GM21367 (cell line): Measurements from ENCODE around the gene SMG9.

Experiments used
- ATAC-seq: cut with Tn5 transposase; IDR thresholded peaks from one replicate; pipeline ENCODE4 v1.9.1; 2021; ENCODE audit not compliant: unreplicated experiment

Gene SMG9

DNA sequence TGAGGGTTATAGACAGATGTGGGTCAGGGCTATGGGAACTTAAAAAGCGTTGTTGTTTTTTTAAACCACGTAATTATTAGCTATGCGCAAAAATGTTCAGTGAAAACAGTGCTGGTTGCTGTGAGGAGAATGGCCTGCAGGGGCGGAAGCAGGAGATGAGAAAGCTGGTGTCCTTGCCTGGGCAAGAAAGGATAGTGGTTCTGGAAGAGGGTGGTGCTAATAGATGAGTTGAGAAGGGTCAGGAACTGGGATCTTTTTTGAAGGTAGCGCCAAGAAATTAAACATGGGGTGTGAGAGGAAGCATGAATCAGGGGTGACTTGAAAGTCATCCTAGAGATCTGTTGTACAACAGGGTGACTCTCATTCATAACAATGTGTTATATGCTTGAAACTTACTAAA lies 4.8 kb upstream of the SMG9 start:
- no peak for ATAC-seq

DNA sequence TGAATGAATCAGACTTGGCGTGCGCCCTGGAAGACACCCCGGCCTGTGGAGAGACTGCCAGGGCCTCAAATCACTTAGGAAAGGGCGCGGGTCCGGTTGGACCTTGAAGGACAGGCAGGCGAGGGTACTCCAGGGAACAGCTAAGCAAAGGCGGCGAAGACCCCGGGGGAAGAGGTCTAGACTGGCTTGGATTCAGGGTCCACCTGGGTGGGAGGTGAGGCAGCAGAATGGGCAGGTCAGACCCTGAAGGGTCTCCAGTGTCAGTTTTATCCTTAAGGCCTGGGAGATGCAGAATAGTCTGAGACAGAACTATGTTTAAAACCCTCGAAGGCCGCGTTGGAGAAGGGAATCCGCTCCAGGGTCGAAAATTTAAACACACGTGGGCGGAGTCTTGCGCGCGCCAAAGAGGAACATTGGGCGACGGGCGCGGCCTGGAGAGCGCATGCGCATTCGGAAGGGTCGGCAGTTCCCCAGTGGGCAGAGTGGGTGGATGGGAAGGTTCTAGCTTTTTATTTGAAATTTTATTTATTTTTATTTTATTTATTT lies 567 bp upstream of the SMG9 start:
- no peak for ATAC-seq

DNA sequence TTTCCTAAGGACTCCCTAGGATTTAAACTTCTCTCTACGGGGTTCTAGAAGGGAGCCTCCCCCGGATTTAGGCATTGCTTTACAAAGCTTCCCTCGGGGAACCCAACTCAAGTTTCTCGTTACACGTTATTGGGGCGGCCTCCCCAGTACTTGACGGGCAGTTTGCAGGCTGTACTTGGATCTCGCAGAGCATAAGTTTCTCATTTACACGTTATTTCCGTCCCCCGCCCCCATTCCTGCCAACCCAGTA lies 584 bp downstream of the SMG9 start:
- no peak for ATAC-seq

DNA sequence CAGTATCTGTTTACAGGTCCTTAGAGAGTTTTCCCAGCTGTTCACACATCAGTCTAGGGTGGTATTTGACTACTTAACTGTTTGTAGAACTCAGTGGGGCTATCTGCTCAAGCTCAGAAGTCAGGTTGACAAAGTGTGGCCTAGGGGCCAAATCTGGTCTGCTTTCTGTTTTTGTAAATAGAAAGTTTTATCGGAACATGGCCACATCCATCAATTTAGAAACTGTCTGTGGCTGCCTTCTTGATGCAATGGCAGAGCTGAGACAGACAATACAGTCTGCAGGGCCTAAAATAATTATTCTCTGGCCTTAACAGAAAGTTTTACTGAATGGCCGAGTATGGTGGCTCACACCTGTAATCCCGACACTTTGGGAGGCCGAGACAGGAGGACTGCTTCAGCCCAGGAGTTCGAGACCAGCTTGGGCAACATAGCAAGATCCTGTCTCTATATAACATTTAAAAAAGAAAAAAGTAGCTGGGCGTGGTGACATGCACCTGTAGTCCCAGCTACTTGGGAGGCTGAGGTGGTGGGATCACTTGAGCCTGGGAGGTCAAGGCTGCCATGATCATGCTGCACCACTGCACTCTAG lies 2.4 kb downstream of the SMG9 start:
- no peak for ATAC-seq

DNA sequence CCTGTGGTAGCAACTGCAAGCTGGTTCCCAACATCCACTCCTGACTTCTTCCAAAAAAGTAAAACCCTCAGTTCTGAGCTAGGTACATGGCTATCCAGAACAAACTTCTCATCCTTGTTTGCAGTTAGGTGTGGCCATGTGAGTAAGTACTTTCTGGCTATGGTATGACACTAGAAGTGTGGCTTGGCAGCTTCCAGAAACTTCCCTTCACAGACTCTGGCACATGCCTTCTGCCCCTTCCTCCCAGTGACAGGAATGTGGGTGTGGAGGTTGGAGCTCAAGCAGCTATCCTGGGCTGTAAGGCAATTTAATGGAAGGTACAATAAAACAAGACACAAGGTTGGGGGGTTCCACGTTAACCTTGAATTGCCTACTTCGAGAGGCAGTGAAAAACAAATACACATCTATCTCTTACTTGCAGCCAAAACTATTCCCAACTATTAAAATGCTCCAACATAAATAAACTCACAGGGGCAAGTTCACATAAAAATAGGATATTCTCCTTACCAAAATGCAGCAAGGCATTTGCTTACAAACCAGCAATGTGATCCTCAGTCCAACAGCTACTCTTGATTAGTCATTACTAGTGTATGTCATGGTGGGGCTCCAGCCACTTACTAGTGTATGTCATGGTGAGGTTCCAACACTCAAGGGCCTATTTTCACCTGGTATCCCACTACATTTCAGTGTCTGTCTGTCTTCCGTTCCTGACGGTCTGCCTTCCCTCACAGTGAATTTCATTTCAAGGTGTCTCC lies 3.1 kb downstream of the SMG9 start:
- no peak for ATAC-seq

DNA sequence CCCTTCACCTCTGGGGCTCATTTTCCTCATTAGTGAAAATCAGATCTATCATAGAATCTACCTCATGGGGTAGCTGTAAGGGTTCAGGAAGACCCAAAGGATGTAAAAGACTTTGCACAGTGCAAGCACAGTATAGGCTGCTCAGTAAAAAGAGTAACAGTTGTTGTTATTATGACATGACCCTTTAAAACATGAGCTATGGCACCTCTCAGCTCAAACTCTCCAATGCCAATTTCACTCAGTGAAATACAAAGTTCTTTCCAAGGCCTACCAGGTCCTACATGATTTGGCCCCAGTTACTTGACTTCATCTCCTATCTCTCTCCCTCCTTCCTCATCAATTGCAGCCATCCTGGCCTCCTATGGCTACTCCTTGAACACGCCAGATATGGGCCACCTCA lies 4.9 kb downstream of the SMG9 start:
- ATAC-seq: no peak

DNA sequence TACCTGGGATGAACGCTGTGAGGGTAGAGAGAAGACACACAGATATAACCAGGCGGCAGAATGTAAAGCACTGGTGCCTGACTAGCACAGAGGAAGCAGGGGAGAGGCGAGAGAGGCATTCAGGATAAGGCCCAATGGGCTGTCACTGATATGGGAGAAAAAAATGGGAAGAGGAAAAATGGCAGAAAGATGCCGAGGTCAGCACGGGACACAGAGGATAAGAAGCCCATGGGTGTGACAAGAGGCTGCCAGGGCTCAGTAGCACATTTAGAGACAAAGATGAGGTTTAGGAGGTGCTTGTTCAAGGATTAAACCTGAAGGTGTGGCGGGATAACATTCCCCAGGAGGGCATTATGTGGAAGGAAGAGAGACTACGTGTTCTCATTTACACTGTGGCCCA lies 5.6 kb downstream of the SMG9 start:
- no peak for ATAC-seq

DNA sequence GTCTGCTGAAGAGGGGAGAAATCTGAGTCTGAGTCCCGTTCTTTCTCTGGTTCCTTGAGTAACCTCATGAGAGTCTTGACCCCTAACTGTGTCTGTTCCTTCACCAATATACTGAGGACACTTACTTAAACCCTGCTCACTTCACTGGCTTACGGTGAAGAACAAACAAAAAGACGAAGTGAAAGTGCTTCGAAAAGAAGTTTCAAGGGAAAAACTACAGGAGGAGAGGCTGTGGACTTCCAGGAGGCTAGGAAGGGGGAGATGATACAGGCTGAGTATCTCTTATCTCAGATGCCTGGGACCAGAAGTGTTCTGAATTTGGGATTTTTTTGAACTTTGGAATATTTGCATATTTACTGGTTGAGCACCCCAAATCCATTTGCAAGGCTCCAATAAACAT lies 6.1 kb downstream of the SMG9 start:
- ATAC-seq: no peak

DNA sequence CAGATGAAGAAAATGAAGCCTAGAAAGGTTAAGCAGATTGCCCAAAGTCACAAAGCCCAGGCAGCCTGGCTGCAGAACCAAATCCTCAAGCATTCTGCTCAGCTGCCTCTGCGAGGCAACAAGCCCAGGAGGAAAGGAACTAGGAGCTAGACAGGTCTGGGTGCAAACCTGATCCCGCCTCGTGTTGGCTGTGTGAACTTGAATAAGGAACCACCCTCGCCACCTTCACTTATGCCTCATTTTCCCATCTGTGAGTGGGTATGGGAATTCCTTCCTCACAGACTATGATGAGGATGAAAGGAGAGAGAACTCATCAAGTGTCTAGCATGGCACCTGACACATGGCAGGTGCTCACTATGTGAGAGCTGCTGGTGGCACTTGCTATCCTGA lies 6.6 kb downstream of the SMG9 start:
- ATAC-seq: no peak

DNA sequence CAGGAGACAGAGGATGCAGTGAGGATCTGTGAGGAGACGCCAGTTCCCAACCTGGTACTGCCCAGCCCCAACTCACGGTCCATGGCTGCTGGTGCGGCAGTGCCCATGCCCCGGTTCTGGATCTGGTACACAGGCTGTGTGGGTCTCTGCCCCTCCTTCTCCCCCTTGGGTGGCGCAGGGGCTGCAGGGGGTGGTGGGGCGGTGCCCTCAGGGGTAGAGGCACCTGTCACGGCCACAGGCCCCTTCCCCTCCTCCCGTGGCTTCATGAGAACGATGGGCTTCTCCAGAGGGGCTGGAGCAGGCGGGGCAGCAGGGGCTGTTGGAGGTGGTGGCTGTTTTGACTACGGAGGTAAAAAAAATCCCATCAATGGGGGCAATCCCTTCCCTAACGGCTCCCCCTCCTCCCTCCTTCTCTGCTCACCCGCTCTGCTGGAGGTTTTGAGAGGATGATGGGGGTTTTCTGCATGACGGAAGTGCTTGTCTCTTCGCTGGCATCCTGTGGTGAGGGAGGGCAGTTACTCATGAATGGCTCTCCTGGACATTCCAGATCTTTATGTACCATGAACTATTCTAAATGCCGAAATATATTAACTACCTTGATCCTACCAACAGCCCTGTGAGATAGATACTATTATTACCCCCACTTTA lies 7.1 kb downstream of the SMG9 start:
- no peak for ATAC-seq

DNA sequence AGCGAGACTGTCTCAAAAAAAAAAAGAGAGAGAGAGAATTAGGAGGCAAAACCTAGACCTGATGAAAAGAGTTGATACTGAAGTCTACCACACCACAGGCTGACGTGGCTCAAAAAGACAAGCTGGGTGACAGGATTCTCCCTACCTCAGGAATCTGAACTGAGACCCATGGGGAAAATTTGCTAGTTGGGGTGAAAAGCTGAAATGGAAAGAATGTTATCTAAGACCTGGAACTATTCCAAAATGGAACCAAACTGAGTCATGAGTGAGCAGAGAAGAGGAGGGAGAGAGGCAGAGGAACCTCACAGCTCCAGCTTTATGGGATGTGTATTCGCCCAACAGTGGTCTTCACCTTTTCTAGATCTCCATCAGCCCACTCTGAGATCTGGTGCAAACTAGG lies 11.7 kb downstream of the SMG9 start:
- ATAC-seq: no peak

DNA sequence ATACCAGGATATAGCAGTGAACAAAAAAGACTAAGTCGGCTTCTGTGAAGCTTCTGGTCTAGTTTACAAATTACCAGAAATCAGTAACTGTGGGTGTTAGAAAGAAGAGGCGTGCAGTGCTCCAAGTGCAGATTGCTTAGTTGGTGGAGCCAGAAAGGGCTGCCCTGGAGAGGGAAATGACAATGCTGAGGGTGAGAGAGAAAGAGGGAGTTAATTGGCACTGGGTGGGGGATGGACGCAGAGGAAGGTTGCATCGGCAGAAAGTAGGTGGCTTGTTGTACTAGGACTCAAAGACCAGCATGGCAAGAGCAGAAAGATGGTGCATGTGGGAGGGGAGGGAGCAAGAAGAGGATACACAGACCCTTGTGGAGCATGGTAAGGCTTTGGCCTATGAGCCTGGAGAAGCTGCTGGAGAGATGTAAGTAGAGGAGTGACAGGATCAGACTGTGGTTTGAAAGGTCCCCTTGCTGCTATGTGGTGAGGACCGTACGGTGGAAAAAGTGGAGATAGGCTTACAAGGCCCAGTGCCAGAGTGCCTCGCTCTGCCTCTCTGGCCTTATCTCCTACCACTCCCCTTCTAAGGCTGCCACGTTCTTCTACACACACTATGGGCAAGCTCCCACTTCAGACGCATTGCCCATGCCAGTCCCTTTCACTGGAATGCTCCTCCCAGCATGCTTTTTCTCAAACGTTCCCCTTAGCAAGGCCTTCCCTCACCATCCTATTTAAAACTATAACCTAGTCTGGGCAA lies 13.5 kb downstream of the SMG9 start:
- ATAC-seq: no peak

DNA sequence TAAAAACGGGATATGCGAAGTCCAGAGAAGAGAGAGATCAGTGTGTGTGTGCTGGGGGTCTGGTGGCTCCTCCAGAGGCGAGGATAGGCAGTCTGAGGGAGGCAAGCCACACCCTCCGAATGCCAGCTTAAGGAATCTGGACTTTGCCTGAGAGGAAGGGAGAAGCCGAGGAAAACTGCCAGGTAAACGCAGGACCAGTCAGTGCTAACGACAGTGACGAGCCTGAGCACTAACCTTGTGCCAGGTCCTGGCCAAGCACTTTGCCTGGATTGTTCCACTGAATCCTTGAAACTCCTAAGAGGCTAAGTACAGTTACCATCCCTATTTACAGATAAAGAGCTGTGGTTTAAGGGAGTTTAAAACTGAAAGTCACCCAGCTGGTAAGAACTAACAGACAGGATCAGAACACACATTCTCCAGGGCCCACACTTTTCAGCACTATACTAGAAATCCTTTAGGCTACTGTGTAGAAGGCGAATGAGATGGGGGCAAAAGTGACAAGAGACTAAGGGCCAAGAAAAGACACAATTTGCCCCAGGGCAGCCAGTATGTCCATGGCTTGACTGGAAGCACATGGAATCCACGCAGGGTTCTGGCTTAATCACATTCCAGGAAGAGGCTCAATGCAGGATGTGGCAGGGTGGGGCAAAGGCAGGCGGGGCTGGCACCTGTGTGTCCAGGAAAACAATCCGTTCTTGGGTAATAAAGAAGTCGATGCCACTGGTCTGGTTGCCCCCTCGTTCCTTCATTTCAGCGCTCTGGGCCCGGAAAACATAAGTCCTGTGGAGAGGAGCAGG lies 15.1 kb downstream of the SMG9 start:
- no peak for ATAC-seq

DNA sequence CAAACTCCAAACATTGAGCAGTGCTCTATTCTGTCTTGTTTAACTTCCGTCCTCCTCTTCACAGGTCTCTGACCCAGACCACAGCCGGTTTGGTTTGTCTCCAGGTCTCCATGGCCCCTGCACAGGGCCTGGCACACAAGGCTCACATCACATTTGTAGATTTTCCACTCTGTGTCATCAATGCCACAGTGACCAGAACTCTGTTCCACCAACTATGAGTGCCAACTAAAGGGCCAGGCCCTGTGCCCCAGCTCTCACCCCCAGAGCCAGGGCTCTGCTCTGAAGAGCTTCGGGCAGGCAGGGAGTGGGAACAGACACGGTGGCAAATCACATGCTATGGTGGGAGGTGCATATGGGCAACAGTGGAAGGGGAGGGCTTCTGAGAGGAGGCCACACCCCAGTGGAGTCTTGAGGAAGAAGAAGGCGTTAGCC lies 16.0 kb downstream of the SMG9 start:
- ATAC-seq: no peak

DNA sequence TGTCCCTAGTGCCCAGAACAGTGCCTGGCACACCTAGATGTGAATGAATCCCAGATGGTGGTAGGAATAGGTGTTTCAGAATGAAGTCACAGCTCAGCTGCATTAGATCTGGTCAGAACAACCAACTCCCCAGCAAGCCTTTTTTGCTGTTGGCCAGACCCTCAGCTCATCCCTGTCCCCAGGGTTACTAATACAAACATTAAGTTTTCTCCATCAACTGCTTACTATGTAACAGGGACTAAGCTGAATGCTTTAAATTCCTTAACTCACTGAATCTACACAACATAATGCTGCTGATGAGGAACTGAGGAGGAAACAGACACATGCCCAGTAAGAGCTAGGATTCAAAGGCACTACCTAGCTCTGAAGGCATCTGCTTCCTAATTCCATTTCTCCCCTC lies 18.8 kb downstream of the SMG9 start:
- no peak for ATAC-seq

DNA sequence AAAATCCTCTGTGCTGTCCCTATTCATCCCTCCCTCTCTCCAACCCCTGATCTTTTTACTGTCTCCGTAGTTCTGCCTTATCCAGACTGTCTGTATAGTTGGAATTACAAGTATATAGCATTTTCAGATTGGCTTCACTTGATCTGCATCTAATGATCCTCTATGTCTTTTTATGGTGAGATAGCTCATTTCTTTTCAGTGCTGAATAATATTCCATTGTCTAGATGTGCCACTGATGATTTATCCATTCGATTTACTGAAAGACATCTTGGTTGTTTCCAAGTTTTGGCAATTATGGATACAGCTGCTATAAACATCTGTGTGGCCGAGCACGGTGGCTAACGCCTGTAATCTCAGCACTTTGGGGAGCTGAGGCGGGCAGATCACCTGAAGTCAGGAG lies 19.7 kb downstream of the SMG9 start:
- no peak for ATAC-seq

DNA sequence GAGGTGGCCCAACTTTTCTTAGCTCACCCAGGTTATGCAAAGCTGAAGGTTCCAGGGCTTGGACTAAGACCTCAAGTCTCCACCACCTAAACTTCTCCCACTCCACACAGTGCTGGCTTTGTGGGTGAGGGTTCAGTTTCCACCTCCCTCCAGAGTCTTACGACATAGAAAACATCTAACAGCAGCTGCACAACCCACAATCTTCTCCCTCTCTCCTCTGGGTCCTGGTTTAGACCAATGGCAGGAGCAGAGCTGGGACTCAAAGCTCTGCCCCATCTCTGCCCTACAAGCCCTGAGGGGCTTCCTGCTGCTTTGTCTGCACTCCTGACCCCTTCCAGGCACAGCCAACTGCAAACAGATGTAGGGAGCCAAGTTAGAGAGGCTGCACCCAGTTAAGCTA lies 22.9 kb downstream of the SMG9 start:
- no peak for ATAC-seq

DNA sequence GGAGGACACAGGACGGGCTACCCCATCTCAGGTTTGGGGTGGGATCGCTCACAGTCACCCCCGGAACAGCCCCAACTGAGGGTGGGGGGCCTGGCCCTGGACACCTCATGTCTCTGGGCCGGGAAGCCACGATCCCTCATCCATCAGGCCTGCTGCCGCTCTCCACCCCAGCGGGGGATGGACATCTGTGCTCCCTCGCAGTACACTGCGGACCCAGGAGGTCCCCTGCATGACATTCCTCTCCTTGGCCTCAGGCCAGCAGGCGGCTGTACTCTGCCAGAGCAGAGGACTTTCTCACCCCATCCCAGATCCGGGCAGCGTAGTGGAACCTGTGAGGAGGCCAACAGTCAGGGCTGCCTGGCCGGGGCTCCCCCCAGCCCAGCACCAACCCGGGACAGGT lies 23.4 kb downstream of the SMG9 start:
- ATAC-seq: no peak

DNA sequence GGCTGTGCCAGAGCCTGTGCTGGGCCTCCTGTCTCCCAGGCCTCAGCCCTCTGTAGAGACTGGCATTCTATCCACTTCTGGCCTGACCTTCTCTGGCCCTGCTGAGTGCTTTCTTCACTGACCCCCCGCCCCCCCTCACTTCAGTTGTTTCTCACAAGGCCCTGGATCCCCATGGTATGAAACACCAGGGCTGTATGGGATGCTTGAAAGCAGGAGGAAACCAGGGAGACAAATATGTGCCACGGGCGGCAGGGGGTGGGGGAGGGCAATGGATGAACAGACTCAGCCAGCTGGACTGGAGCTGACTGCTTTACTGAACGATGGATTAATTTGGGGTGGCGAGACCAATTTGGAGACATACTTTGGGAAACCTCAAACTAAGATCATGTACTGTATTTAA lies 24.8 kb downstream of the SMG9 start:
- ATAC-seq: no peak

DNA sequence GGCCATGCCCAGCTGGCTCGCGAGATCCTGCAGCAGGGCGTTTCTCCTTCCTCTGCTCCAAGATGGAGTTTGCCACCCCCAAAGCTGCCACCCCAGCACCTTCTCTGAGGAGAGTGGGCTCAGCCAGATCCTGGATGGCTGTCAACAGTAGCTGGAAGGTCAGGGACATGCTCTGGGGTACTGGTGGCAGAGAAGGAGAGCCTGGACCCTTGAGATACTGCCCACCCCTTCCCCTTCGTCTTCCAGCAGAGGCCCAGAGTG lies 27.2 kb downstream of the SMG9 start:
- no peak for ATAC-seq
